GM13976 (cell line): ENCODE data around the gene CRYBA2.

Source experiments
- DNase-seq: peaks from one replicate; pipeline ENCODE4 v3.0.0; 2012; ENCODE audit warnings: low spot score
- CTCF ChIP-seq: IDR thresholded peaks from 2 replicates; pipeline ENCODE4 v1.5.1; 2012; ENCODE audit warnings: borderline replicate concordance, mild to moderate bottlenecking; ENCODE audit not compliant: insufficient read depth; ENCODE audit errors: extremely low read depth, missing control alignments, control extremely low read depth
- in situ Hi-C: fragments of 300-500 bp; cut with MboI; formaldehyde crosslinking; loops from one replicate; pipeline ENCODE4 v1.12.0; 2022; ENCODE audit warnings: low sequenced_read_pairs, mixed read lengths, inconsistent platforms; ENCODE audit not compliant: unreplicated experiment

Gene CRYBA2

GRCh38 chr2:218959141-218959731, 34.0 kb downstream of the CRYBA2 start, which contains the start of gene CDK5R2:
Gene CDK5R2 (plus strand): TSS chr2:218959666. CDS start chr2:218959821, 155 bp downstream.
- DNase-seq, result peak; percentile 100
- TF ChIP-seq CTCF, result no peak
- in situ Hi-C loops, result no loop called here

GRCh38 chr2:218958276-218958675, 34.9 kb downstream of the CRYBA2 start:
- no peak for DNase-seq
- no peak for TF ChIP-seq CTCF
- in situ Hi-C loops, result no loop called here

DNA sequence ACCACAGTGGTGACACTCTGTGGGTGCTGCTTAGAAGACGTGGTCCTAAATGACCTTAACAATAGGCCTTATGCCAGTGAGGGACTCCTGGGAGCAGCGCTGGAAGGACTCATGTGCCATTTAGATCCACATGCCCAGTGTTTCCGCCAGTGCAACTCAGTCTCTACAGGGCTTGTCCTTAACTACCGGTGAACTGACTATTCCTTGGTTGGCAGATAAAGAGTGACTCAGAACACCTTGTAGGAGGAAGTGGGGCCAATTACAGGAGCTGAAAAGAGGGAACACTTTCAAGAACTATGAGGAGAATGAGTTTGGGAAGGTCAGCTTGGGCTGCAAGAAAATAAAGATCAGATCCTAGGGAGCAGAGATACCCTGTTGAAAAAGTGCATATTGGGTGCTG, 35.6 kb downstream of the CRYBA2 start:
- in situ Hi-C loops, result no loop called here
- TF ChIP-seq CTCF, result no peak
- no peak for DNase-seq

- no peak for DNase-seq
- in situ Hi-C loops, result no loop called here
- no peak for TF ChIP-seq CTCF
Observed at GRCh38 chr2:218956039-218956438, 37.2 kb downstream of the CRYBA2 start.

DNA sequence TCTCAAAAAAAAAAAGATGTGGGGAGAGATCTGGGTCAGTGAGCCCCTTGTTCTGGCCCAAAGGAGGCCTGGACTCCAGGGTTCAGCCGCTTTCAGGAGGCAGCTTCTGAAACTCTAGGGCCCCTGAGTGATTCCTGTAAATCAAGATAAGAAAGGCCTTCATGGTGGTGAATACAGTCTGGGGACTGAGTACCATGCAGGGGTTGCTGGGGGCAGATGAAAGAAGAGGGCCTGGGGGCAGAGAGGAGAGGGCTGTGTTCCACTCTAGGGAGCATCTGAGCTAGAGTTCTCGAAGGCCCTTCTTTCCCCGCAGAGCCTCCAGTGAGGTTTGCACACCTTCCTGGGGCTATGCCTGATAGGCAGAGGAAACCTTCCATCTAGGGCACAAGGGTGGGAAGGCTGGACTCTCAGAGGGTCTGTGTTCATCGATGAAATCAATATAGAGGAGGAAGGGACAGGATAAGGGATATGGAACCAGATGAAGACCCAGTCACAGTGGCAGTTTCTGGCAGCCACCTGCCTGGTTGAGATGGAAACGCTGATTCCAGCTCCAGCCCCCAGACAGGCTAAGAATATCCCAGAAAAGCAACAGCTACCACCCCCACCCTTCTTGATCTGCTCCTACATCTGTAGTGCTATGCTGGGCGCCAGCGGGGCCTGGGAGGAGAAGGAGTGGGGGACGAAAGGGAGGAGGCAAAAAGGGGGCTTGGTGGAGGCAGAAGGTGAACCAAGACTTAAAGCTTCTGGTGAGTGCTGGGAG, 38.5 kb downstream of the CRYBA2 start:
- in situ Hi-C loops, result no loop called here
- TF ChIP-seq CTCF, result no peak
- DNase-seq, result no peak

DNA sequence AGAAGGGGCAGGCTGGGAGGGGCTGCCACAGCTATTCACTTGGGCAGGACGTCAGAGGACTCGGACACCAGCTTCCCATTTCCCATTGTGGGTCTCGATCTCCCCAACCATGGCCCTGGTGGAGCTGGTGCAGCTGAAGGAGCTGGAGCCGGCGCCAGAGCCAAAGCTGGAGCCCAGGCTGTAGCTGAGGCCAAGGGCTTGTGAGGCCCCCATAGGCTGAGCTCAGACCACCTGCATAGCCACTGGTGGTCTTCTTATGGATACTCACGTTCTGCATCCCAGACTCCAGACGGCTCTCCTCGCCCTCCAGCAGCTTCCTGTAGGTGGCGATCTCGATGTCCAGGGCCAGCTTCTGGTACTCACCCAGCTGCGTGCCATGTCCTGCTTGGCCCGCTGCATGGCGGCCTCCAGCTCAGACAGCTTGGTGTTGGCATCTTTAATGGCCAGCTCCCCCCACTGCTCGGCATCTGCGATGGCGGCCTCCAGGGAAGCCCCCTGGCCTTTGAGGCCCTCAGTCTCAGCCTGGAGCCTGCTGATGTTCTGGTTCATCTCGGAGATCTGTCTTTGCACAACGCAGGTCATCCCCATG, 39.8 kb downstream of the CRYBA2 start:
- in situ Hi-C loops, result no loop called here
- no peak for TF ChIP-seq CTCF
- DNase-seq, result no peak
